IMR-90 (cell line): ENCODE data around the gene CPTP.

Source experiments
- BHLHE40 ChIP-seq: fragments of 150-350 bp; IDR thresholded peaks from 2 replicates; pipeline ENCODE4 v1.6.1; 2016; ENCODE audit warnings: mild to moderate bottlenecking, low read depth, low read length
- CEBPB ChIP-seq: IDR thresholded peaks from 2 replicates; pipeline ENCODE4 v1.6.1; 2012; ENCODE audit warnings: low read depth, low read length, improper control_type of control experiment
- CTCF ChIP-seq: conservative IDR thresholded peaks from 2 replicates; pipeline ENCODE4 v1.5.1; 2012; ENCODE audit warnings: mild to moderate bottlenecking, low read depth, low read length, improper control_type of control experiment
- FOS ChIP-seq: fragments of 150-350 bp; IDR thresholded peaks from 2 replicates; pipeline ENCODE4 v1.6.1; 2016; ENCODE audit warnings: low read depth, low read length
- MAZ ChIP-seq: IDR thresholded peaks from 2 replicates; pipeline ENCODE4 v1.6.1; 2012; ENCODE audit warnings: low read depth, mild to moderate bottlenecking, low read length, improper control_type of control experiment, moderate library complexity, borderline replicate concordance
- MXI1 ChIP-seq: IDR thresholded peaks from 2 replicates; pipeline ENCODE4 v1.6.1; 2012; ENCODE audit warnings: low read depth, mild to moderate bottlenecking, low read length, moderate library complexity, borderline replicate concordance
- POLR2A ChIP-seq: IDR thresholded peaks from 2 replicates; pipeline ENCODE4 v1.6.1; 2012; ENCODE audit warnings: mild to moderate bottlenecking, low read depth, low read length
- RAD21 ChIP-seq: IDR thresholded peaks from 2 replicates; pipeline ENCODE4 v1.6.1; 2012; ENCODE audit warnings: low read length, improper control_type of control experiment
- RFX5 ChIP-seq: IDR thresholded peaks from 2 replicates; pipeline ENCODE4 v1.8.0; 2012; ENCODE audit warnings: low read depth, mild to moderate bottlenecking, low read length, moderate library complexity
- TF ChIP-seq, protein P1 (sequence below): fragments of 150-350 bp; IDR thresholded peaks from 2 replicates; pipeline ENCODE4 v1.6.1; 2017; ENCODE audit warnings: mild to moderate bottlenecking, antibody characterized with exemption, low read length, low read depth
- TF ChIP-seq, protein P2 (sequence below): fragments of 150-350 bp; IDR thresholded peaks from 2 replicates; pipeline ENCODE4 v1.6.1; 2016; ENCODE audit warnings: low read depth, mild to moderate bottlenecking, low read length, moderate library complexity, borderline replicate concordance

DNA sequence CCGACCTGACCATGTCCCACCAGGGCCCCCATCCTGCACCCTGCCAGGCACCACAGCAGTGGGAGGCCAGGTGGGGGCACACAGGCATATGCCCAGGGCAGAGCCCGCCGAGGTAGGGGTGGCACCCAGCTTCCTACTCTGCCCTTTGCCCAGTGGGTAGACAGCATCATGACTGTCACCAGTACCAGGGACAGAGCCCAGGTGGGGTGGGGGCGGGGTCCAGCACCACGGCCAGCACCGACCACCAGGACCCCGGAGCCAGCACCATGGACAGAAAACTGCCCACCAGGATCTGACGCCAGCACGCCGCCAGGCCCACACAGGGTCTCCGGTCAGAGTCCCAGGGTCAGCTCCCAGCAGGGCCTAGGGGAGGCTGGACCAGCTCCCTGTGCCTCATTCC, 10.2 kb downstream of the CPTP start:
- TF ChIP-seq CTCF (no peak), MAZ (no peak), RAD21 (no peak), POLR2A (no peak), FOS (no peak), RFX5 (no peak), BHLHE40 (no peak), MXI1 (no peak), CEBPB (no peak)
- TF ChIP-seq, protein P1, sequence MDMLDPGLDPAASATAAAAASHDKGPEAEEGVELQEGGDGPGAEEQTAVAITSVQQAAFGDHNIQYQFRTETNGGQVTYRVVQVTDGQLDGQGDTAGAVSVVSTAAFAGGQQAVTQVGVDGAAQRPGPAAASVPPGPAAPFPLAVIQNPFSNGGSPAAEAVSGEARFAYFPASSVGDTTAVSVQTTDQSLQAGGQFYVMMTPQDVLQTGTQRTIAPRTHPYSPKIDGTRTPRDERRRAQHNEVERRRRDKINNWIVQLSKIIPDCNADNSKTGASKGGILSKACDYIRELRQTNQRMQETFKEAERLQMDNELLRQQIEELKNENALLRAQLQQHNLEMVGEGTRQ = no peak
- TF ChIP-seq, protein P2, sequence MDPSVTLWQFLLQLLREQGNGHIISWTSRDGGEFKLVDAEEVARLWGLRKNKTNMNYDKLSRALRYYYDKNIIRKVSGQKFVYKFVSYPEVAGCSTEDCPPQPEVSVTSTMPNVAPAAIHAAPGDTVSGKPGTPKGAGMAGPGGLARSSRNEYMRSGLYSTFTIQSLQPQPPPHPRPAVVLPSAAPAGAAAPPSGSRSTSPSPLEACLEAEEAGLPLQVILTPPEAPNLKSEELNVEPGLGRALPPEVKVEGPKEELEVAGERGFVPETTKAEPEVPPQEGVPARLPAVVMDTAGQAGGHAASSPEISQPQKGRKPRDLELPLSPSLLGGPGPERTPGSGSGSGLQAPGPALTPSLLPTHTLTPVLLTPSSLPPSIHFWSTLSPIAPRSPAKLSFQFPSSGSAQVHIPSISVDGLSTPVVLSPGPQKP = no peak
